Subcutaneous abdominal adipose tissue (tissue), 5 donors: ENCODE measurements around the gene PAX8.
"Not testable (repeated sequence)": the region's sequence is repeated elsewhere in the genome, so short reads cannot be mapped to it uniquely, and the experiment has no call there.

Experiments
- H3K27ac ChIP-seq: one replicate; pipeline ENCODE4 v1.7.0; 2013; ENCODE audit warnings: low read depth, mild to moderate bottlenecking, inconsistent platforms, low read length, moderate library complexity
- H3K27me3 ChIP-seq, 5 donors: one replicate each; pipeline ENCODE4 v1.7.0; 2013; ENCODE audit warnings: low read length in 5 of 5, inconsistent platforms in 1 of 5; ENCODE audit not compliant: control insufficient read depth in 5 of 5, insufficient read depth in 4 of 5
- H3K36me3 ChIP-seq, 5 donors: one replicate each; pipeline ENCODE4 v1.7.0; 2013; ENCODE audit warnings: low read length in 5 of 5; ENCODE audit not compliant: control insufficient read depth in 5 of 5, insufficient read depth in 5 of 5
- H3K4me1 ChIP-seq, 5 donors: one replicate each; pipeline ENCODE4 v1.7.0; 2013; ENCODE audit warnings: low read length in 5 of 5, mild to moderate bottlenecking in 3 of 5, moderate library complexity in 1 of 5; ENCODE audit not compliant: control insufficient read depth in 5 of 5, insufficient read depth in 5 of 5
- H3K4me3 ChIP-seq, 5 donors: one replicate each; pipeline ENCODE4 v1.7.0; 2013; ENCODE audit warnings: low read length in 5 of 5, low read depth in 1 of 5
- H3K9ac ChIP-seq, 5 donors: one replicate each; pipeline ENCODE4 v1.7.0; 2013; ENCODE audit warnings: low read length in 5 of 5, mild to moderate bottlenecking in 4 of 5, moderate library complexity in 3 of 5
- H3K9me3 ChIP-seq, 5 donors: one replicate each; pipeline ENCODE4 v1.7.0; 2013; ENCODE audit warnings: low read length in 5 of 5; ENCODE audit not compliant: control insufficient read depth in 5 of 5
- donor health status: healthy.
- donor health status: healthy.
- donor health status: healthy.
- donor health status: healthy.
- donor health status: healthy.

Gene PAX8

DNA sequence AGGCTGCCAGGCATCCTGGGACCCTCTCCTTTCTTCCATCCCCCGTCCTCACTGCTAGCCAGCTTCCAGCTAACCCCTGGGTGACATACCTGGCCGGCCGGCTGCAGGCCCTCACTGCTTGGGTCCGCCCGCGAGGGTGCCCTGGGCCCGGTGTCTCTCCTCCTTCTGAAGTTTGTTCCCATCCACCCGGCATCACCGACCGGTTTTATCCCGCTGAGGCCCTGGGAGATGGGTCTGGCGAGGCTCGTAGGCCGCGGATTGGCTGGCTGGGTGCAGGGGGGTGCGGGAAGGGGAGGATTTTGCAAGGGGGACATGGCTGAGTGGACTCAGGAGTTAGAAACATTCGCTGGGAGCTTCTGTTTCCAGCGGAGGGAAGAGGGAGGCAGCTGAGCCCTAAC lies at the start of gene PAX8:
PAX8 (minus strand) TSS at position 180 of the 398 bp plus-strand sequence. CDS start 527 bp downstream, outside the sequence.
- no peak within 1 kb of the TSS for H3K4me3 ChIP-seq
- H3K27me3 ChIP-seq = peaks cover 32 to 49% (median 35%) of the 10 kb centered on the region in 5 donors
- H3K27ac ChIP-seq = no peak within 1 kb of the TSS
- peaks cover 6 to 40% (median 32%) of the 10 kb centered on the region in 5 donors for H3K4me1 ChIP-seq
- no peak within 1 kb of the TSS for H3K9ac ChIP-seq
- H3K36me3 ChIP-seq = no peaks in the 10 kb centered on the region
- no peaks in the 10 kb centered on the region for H3K9me3 ChIP-seq

GRCh38 chr2:113328043-113328442 lies 49.3 kb upstream of the PAX8 start:
- Histone ChIP-seq H3K27me3 (peaks cover 0 to 5% (median 0%) of the 10 kb centered on the region in 5 donors), H3K4me3 (no peak overlapping the region), H3K4me1 (peaks cover 0 to 15% (median 11%) of the 10 kb centered on the region in 5 donors), H3K27ac (no peak overlapping the region), H3K9ac (no peak overlapping the region), H3K36me3 (no peaks in the 10 kb centered on the region), H3K9me3 (no peaks in the 10 kb centered on the region)

- Histone ChIP-seq H3K4me1 (peaks cover 0 to 15% (median 11%) of the 10 kb centered on the region in 5 donors), H3K4me3 (peak overlapping the region in 2 of 5 donors; percentile 34 to 44)
- not testable (repeated sequence) for H3K36me3 ChIP-seq, H3K27ac ChIP-seq, H3K9me3 ChIP-seq, H3K27me3 ChIP-seq, H3K9ac ChIP-seq
Measured at GRCh38 chr2:113325161-113325731, 46.5 kb upstream of the PAX8 start.

DNA sequence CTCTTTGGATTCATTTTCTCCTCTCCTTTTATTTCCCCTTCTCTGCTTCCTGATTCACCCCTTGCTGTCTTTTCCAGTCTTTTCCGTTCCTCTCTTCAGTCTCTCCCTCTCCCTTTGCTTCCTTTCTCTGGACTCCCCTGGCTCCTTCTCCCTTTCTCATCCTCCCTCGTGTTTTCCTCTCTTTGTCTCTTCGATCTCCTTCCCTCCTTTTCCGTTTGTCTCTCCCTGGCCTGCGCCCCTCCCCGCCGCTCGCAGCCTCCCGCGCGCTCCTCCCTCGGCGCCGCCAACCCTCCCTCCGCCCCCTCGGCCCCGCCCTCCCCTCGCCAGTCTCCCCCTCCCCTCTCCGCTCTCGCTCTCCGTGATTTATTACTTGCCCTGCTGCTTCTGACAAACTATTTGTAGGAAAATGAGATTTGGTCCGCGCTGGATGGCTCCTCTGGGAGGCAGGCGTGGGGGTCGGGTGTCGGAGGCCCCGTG lies 46.0 kb upstream of the PAX8 start:
- Histone ChIP-seq H3K27me3 (peaks cover 0 to 5% (median 0%) of the 10 kb centered on the region in 5 donors), H3K4me1 (peaks cover 0 to 15% (median 11%) of the 10 kb centered on the region in 5 donors), H3K9ac (peak overlapping the region in 1 of 5 donors; percentile 4), H3K4me3 (peak overlapping the region; percentile 10 to 60 (median 42)), H3K9me3 (no peaks in the 10 kb centered on the region), H3K27ac (no peak overlapping the region), H3K36me3 (no peaks in the 10 kb centered on the region)

GRCh38 chr2:113323129-113323528 lies 44.4 kb upstream of the PAX8 start:
- not testable (repeated sequence) for H3K9ac ChIP-seq, H3K4me3 ChIP-seq, H3K27me3 ChIP-seq, H3K36me3 ChIP-seq, H3K9me3 ChIP-seq, H3K27ac ChIP-seq
- peaks cover 0 to 13% (median 11%) of the 10 kb centered on the region in 5 donors for H3K4me1 ChIP-seq

- not testable (repeated sequence) for H3K27ac ChIP-seq, H3K4me1 ChIP-seq, H3K9ac ChIP-seq, H3K9me3 ChIP-seq, H3K27me3 ChIP-seq, H3K4me3 ChIP-seq, H3K36me3 ChIP-seq
Measured at GRCh38 chr2:113320106-113320505, 41.4 kb upstream of the PAX8 start.

DNA sequence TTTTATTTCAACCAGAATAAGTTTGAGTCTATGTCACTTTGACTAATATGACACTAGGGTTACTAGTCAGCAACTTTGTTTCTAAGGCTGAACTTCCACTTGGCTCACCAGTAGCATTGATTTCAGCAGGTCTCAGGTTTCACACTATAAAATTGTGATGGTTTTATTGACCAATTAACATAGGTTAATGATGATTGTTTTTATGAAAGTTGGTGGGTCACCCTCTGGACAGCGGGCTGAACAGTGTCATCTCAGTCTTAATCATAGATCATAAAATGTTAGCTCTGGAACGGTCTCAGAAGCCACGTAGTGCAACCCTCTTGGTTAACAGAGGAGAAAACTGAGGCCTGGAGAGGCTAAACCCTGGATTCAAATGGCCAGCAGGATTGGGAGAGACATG lies 40.2 kb upstream of the PAX8 start:
- H3K36me3 ChIP-seq, H3K27ac ChIP-seq, H3K4me3 ChIP-seq, H3K4me1 ChIP-seq, H3K9me3 ChIP-seq, H3K9ac ChIP-seq, H3K27me3 ChIP-seq: not testable (repeated sequence)

DNA sequence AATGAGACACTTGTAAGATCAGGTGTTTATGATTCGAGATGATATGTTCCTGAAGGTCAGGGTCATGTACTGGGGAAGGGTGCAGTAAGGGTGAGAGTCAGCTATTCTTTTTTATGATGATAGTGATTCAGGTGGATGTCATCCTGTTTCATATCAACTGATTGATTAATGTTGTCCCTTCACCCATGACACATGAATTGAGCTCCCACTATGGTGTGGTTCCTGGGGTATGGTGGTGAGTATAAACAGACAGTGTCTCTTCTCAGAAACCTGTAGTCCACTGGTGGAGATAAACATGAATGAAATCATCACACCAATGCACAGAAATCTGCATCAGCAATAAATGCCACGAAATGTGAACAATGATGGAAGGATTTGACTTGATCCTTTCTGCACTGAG lies 37.4 kb upstream of the PAX8 start:
- Histone ChIP-seq H3K27ac (no peak overlapping the region), H3K36me3 (no peaks in the 10 kb centered on the region), H3K9me3 (no peaks in the 10 kb centered on the region), H3K9ac (no peak overlapping the region), H3K4me1 (no peaks in the 10 kb centered on the region), H3K27me3 (peaks cover 0 to 5% (median 0%) of the 10 kb centered on the region in 5 donors), H3K4me3 (no peak overlapping the region)

DNA sequence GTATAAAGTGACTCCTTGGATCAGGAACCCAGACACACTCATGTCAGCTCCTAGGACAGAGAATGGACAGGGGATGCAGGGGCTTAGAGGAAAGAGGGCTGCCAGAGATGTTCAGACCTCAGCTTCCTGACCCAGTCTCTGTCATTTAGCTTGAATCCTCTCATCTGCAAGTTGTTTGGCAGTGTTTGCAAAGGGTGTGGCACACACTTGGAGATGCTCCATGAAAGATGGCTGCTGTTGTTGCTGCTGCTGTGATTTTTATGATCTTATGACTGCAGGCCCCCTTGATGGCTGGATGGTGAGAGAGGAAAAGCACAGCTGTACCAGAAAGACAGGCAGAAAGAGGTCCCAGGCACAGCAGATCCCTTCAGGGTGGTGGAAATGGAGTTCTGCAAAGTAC lies 35.9 kb upstream of the PAX8 start:
- not testable (repeated sequence) for H3K36me3 ChIP-seq, H3K27ac ChIP-seq, H3K4me1 ChIP-seq, H3K9ac ChIP-seq, H3K4me3 ChIP-seq, H3K9me3 ChIP-seq, H3K27me3 ChIP-seq

DNA sequence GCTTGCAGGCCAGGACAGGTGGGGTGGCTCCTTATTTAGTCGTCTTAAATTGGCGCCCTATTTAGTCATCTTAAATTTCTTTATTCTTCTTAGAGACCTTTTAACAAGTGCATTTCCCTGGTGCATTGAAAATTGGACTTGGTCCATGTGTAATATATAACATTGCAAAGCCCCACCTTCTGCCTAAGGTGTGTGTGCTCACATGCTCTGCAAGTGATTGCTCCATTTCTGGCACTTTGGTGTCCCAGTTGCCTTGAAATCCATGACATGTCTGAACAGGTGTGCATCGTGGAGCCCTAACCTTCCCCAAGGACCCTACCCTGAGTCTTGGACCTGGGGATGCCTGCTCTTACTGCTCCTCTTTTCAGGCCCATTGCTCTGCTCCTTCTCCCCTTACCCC lies 35.5 kb upstream of the PAX8 start:
- not testable (repeated sequence) for H3K9ac ChIP-seq, H3K4me1 ChIP-seq, H3K36me3 ChIP-seq, H3K4me3 ChIP-seq, H3K9me3 ChIP-seq, H3K27ac ChIP-seq, H3K27me3 ChIP-seq
